ENCODE measurements around the gene TMEM42. TPM values are rescaled to one million over a fixed set of nuclear protein-coding genes. Genes with fewer than 3 reads are reported as not detected.

TMEM42 gene
- total and polyA plus RNA-seq, 2 experiments from 2014 or later = 23.2 to 35.0 TPM

DNA sequence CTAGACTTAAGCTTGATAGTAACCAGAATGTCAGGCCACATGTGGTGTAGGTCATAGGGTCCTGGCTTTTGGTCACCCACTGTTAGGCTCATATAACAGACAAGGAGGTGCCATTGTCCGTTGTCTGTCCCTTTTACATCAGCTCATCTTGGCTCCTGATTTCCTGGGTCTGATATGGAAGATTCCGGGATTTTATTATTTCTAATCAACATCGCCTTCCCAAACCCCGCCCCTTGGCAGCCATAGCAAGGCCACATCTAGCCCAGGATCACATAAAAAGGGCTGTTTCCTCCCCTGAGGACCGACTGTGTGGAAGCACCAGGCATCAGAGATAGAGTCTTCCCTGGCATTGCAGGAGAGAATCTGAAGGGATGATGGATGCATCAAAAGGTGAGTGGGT, 12.6 kb downstream of the TMEM42 start, which contains the start of gene TGM4:
TSS of gene TGM4 (plus strand) at position 301 of the 400 bp plus-strand sequence. CDS start at position 372, 71 bp downstream.
- H3K27me3 ChIP-seq (replicated peaks; ENCODE audit: insufficient read depth) = no peaks in the 10 kb centered on the region
- no peaks in the 10 kb centered on the region for H4K20me1 ChIP-seq (ENCODE audit: insufficient read depth)
- no peak within 1 kb of the TSS for H3K4me3 ChIP-seq
- H3K79me2 ChIP-seq (ENCODE audit: insufficient read depth) = no peaks in the 10 kb centered on the region
- in situ Hi-C loops (cut with MboI) = no loop called here
- H3F3A ChIP-seq (ENCODE audit: insufficient read depth) = no peaks in the 10 kb centered on the region
- 71 to 81% methylated on average over 5 of the region's 5 CpGs for WGBS, 2 experiments (ENCODE audit: low coverage in 1 of 2, low lambda C conversion rate in 2 of 2, missing lambda C conversion rate in 2 of 2)
- H3K27ac ChIP-seq = no peak within 1 kb of the TSS
- DNase-seq = no peak
- H3K4me2 ChIP-seq (ENCODE audit: unreplicated experiment) = no peak within 1 kb of the TSS
- H3K9ac ChIP-seq = no peak within 1 kb of the TSS
- TF ChIP-seq EZH2phosphoT487 (IDR thresholded peaks at IDR 0.05; ENCODE audit: insufficient read depth, low read depth) (no peak), EZH2 (IDR thresholded peaks at IDR 0.05; ENCODE audit: insufficient read depth, poor library complexity, severe bottlenecking) (no peak)
- H2AFZ ChIP-seq = no peak within 1 kb of the TSS
- H3K9me2 ChIP-seq (ENCODE audit: insufficient read depth) = no peaks in the 10 kb centered on the region
- H3K4me1 ChIP-seq (ENCODE audit: insufficient read depth) = no peaks in the 10 kb centered on the region
- H3K36me3 ChIP-seq (ENCODE audit: low read depth) = no peaks in the 10 kb centered on the region
- no peaks in the 10 kb centered on the region for H3K9me3 ChIP-seq (ENCODE audit: low read depth)

DNA sequence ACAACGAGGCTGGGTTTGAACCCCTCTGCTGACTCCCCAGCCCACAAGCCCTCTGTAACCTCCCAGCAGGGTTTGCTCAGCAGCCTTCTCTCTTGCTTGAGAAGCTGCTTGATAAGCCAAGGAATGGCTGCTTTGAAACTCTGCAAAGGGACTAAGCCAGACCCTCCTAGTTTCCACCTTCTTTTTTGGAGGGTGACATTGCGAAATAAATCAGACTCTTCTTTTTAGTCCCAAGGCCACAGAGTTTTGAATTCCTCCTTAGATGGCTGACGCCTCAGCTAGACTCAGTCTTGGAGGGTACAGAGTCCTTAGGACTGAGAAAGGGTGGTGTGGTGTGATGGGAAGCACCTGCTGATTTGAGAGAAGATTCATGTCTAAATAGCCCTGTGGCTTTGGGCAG, 13.9 kb downstream of the TMEM42 start:
- no peak overlapping the region for H3K4me3 ChIP-seq
- H4K20me1 ChIP-seq (ENCODE audit: insufficient read depth) = no peaks in the 10 kb centered on the region
- no peaks in the 10 kb centered on the region for H3K4me1 ChIP-seq (ENCODE audit: insufficient read depth)
- no peaks in the 10 kb centered on the region for H3K9me3 ChIP-seq (ENCODE audit: low read depth)
- in situ Hi-C loops (cut with MboI) = no loop called here
- no peak overlapping the region for H3K27ac ChIP-seq
- no peak overlapping the region for H3K4me2 ChIP-seq (ENCODE audit: unreplicated experiment)
- H3K9me2 ChIP-seq (ENCODE audit: insufficient read depth) = no peaks in the 10 kb centered on the region
- no peaks in the 10 kb centered on the region for H3F3A ChIP-seq (ENCODE audit: insufficient read depth)
- WGBS, 2 experiments (ENCODE audit: low coverage in 1 of 2, low lambda C conversion rate in 2 of 2, missing lambda C conversion rate in 2 of 2) = 62 to 65% methylated on average over 3 of the region's 3 CpGs
- H2AFZ ChIP-seq = no peak overlapping the region
- H3K36me3 ChIP-seq (ENCODE audit: low read depth) = no peaks in the 10 kb centered on the region
- no peak for TF ChIP-seq EZH2 (IDR thresholded peaks at IDR 0.05; ENCODE audit: insufficient read depth, poor library complexity, severe bottlenecking)
- TF ChIP-seq EZH2phosphoT487 (IDR thresholded peaks at IDR 0.05; ENCODE audit: insufficient read depth, low read depth) = no peak
- H3K79me2 ChIP-seq (ENCODE audit: insufficient read depth) = no peaks in the 10 kb centered on the region
- H3K27me3 ChIP-seq (replicated peaks; ENCODE audit: insufficient read depth) = no peaks in the 10 kb centered on the region
- no peak overlapping the region for H3K9ac ChIP-seq
- no peak for DNase-seq

DNA sequence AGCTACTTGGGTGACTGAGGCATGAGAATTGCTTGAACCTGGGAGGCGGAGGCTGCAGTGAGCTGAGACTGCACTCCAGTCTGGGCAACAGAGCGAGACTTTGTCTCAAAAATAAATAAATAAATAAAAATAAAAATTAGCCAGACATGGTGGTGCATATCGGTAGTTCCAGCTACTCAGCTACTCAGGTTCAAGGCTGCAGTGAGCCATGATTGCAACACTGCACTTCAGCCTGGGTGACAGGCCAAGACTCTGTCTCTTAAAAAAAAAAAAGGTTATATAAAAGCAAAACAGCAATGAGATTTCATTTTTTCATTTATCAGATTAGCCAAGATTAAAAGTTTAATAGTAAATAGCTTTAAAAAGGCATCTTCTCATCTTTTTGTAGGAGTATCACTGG, 15.6 kb downstream of the TMEM42 start:
- Histone ChIP-seq H4K20me1 (ENCODE audit: insufficient read depth) (no peaks in the 10 kb centered on the region), H3K79me2 (ENCODE audit: insufficient read depth) (no peaks in the 10 kb centered on the region), H3K9me2 (ENCODE audit: insufficient read depth) (no peaks in the 10 kb centered on the region), H3K27me3 (replicated peaks; ENCODE audit: insufficient read depth) (no peaks in the 10 kb centered on the region), H2AFZ (no peak overlapping the region), H3K9me3 (ENCODE audit: low read depth) (no peaks in the 10 kb centered on the region), H3K4me3 (no peak overlapping the region), H3K36me3 (ENCODE audit: low read depth) (no peaks in the 10 kb centered on the region), H3K27ac (no peak overlapping the region), H3K4me1 (ENCODE audit: insufficient read depth) (no peaks in the 10 kb centered on the region), H3K4me2 (ENCODE audit: unreplicated experiment) (no peak overlapping the region), H3F3A (ENCODE audit: insufficient read depth) (no peaks in the 10 kb centered on the region), H3K9ac (no peak overlapping the region)
- 64 to 67% methylated on average over 3 of the region's 3 CpGs for WGBS, 2 experiments (ENCODE audit: low coverage in 1 of 2, low lambda C conversion rate in 2 of 2, missing lambda C conversion rate in 2 of 2)
- TF ChIP-seq EZH2 (IDR thresholded peaks at IDR 0.05; ENCODE audit: insufficient read depth, poor library complexity, severe bottlenecking) (no peak), EZH2phosphoT487 (IDR thresholded peaks at IDR 0.05; ENCODE audit: insufficient read depth, low read depth) (no peak)
- no peak for DNase-seq
- in situ Hi-C loops (cut with MboI) = no loop called here

DNA sequence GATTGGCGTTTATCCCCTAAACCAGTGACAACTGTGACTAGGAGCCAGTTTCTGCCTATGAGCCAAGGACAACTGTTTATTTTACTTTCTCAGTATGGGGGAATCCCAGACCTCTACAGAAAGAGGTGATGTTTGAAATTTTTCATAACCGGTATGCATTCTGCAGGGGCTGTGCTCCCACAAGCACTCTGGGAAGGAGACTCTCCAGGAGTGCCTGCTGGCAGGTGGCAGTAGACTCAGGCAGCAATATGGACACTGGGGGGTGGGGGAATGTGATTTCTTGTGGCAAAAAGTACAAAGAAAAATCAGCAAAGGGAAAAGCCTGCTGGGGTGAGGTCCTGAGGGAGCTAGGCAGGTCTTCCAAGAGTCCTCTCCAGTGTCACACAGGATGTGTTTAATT, 18.6 kb downstream of the TMEM42 start:
- in situ Hi-C loops (cut with MboI) = no loop called here
- Histone ChIP-seq H3K9me3 (ENCODE audit: low read depth) (no peaks in the 10 kb centered on the region), H3K9me2 (ENCODE audit: insufficient read depth) (no peaks in the 10 kb centered on the region), H3K4me1 (ENCODE audit: insufficient read depth) (peaks cover 20% of the 10 kb centered on the region), H3K4me2 (ENCODE audit: unreplicated experiment) (no peak overlapping the region), H3K36me3 (ENCODE audit: low read depth) (no peaks in the 10 kb centered on the region), H2AFZ (no peak overlapping the region), H3K27ac (no peak overlapping the region), H3F3A (ENCODE audit: insufficient read depth) (0 out of 2 replicates have a peak, but pooled peaks cover 8% of the 10 kb centered on the region), H3K27me3 (replicated peaks; ENCODE audit: insufficient read depth) (no peaks in the 10 kb centered on the region), H3K9ac (no peak overlapping the region), H3K4me3 (no peak overlapping the region), H4K20me1 (ENCODE audit: insufficient read depth) (no peaks in the 10 kb centered on the region), H3K79me2 (ENCODE audit: insufficient read depth) (no peaks in the 10 kb centered on the region)
- TF ChIP-seq EZH2phosphoT487 (IDR thresholded peaks at IDR 0.05; ENCODE audit: insufficient read depth, low read depth) = no peak
- no peak for TF ChIP-seq EZH2 (IDR thresholded peaks at IDR 0.05; ENCODE audit: insufficient read depth, poor library complexity, severe bottlenecking)
- no peak for DNase-seq
- 44 to 45% methylated on average over 2 of the region's 2 CpGs for WGBS, 2 experiments (ENCODE audit: low coverage in 1 of 2, low lambda C conversion rate in 2 of 2, missing lambda C conversion rate in 2 of 2)
